ENCODE data around the gene LRRC25. TPM values are rescaled to one million over a fixed set of nuclear protein-coding genes. Genes with fewer than 3 reads are reported as not detected.

Gene LRRC25
- 19.3 TPM for total RNA-seq
- long read RNA-seq, transcript LRRC25-201 (2 exons, 2,415 nt), result major isoform, 76 of 118 reads
- long read RNA-seq, transcript LRRC25-202 (3 exons, 1,924 nt), result minor isoform, 35 of 118 reads
- long read RNA-seq, partial matches to known transcripts, result 0 of 118 reads
- long read RNA-seq, other reads (novel, unspliced or antisense), result 7 of 118 reads

DNA sequence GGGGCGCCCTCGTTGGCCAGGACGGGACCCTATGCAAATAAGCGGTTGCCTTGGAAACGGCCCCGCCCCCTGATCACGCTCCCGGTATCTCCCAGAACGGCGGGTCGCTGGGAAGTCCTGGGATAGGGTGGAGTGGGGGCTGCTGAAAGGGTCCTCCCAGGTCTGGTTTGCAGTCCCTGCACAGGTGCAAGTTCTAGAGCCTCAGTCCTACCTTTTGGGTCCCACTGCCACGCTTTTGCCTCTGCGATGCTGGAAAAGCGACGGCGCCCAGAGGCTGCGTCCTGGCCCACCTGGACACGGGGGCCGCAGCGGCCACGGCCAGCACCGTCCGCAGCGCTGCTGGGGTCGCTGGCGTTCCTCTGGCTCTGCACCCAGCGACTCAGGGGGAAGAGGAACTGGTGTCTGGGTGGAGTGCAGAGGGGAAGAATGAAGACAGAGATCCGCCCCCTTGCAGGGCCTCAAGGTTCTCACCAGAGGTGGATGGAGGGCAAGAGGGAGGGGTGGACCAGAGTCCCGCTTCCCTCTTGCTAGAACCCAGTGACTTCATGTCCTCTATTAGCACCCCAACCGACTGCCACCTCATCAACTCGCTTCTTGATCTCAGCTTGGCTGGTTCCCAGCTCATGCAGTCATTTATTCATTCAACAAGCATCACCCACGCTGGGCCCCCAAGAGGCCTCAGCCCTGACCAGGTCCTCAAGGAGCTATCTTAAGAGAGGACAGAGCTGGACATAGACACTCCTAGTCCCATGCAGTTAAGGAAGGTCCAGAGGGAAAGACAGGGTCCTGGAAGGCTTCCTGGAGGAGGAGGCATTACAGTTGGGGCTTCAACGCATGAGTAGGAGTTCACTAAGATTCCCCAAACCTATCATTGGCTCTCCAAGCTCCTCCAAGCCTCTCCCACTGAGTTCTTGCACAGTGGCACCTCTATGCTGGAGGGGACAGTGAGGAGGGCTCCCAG, at the start of gene LRRC25:
TSS of gene LRRC25 (minus strand) at position 381 of the 961 bp plus-strand sequence. CDS start 659 bp downstream, outside the sequence.
- no peak for DNase-seq (ENCODE audit: low spot score)

DNA sequence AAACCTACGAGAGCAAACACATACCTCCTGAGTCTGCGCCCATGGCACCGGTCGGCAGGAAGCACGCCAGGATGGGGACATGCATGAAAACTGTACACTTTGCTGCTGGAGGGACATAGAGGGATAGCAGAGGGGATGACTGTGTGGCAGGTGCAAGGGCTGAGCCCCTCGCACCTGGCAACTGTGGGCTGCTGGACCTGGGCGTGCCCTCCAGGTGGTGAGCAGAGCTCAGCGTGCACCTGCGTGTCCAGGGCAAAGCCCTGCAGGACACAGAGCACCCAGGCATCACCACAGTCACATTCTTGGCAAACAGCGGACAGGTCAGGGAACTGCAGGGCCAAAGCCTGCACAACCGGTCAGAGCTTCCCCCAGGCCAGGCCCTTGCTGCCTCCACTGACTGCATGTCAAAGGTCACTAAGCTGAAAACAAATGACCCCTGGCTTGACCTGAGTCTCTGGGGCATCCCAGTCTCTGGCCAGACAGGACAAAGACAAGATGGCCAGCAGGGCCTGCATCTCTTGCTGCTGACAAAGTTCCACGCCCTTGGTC, 49.5 kb upstream of the LRRC25 start:
- DNase-seq (ENCODE audit: low spot score), result no peak

DNA sequence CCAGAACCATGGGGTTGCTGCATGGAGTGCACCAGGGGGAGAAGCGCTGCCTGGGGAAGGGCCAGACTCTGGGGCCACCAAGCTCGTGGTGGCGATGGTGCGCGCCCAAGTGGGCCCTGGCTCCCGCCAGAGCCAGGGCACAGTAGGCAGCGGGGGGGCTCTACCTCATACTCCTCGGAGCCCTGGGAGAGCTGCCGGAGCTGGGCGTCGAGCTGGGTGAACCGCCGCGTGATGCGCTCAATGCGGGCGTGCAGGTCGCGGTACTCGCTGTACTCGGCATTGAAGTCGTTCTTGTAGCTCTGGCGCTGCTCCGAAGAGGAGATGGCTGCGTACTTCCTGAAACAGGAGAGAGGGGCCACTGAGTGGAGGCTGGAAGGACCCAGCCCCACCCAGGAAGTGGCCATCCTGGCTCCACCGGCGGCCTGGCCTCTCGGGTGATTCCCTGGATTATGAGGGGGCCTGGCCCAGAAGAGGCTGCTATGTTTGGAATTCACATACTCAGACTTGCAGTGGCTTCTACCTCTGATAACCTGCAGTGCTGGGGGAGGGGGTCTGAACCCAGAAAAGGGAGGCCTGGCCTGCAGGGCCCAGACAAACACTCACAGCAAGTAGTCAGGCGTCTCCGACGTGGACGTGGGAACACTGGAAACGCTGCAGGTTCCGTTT, 48.9 kb upstream of the LRRC25 start:
- no peak for DNase-seq (ENCODE audit: low spot score)

DNA sequence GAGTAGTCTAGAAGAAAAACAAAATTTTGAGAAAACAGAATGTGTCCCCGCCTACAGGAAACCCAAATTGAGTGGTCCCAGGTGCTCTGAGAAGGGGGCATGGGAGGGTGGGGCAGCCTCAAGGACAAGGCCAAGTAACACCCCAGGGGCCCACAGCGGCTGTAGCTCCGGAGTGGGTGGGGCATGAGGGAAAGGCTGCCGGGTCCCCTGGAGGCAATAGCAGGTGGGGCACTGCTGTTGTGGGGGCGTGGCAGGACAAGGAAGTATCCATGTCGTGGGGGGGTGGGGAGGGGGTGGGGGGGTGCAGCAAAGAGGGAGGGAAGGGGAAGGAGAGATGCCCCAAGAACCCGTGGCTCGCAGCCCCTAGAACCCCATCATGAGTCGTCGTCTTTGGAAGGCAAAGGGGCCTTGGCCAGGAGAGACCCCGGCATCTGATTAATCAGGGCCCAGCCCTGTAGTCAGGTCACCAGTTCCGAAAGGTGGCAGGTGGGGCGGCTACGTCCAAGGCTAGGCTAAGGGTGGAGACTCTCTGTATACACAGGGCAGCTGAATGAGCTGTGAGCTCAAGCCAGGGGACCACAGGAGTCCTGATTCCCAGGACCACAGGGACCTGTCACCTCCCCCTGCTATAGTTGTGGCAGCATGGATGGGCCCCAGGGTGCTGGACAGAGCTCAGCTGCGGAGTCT, 48.0 kb upstream of the LRRC25 start:
- DNase-seq (ENCODE audit: low spot score), result no peak

DNA sequence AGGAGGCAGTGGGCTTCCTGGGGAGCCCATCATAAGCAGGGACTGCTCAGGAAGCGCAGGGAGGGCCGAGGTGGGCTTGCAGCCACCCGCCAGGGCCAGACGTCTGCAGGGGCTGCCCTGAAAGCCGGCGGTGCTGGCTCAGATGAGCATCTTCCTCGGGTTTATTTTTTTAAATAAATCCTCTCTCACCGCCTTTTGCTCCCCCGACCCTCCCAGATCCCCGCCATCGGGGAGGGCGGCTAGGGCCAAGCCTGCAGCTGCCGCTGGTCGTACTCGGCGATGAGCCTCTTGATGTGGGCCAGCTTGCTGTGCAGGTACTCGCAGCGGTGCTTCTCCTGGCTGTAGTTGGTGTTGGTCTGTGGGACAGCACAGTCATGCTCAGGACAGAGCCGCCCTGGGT, 47.1 kb upstream of the LRRC25 start:
- no peak for DNase-seq (ENCODE audit: low spot score)

DNA sequence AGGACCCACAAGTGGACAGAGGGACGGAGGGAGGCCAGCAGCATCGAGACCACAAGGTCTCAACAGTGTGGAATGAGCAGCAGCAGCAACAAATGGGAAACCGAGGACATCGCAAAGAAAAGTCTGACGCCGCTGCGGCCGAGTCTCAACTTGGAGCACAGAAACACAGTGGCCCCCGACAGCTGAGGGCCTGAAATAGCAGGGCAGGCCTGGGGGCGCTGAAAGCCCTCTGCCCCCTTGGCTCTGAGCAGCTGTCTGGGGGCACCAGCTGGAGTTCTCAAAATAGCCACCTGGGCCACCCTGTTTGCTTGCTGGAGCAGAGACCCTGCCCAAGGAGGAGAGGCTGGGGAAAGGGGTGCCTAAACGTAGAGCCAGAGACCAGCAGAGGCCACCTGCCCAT, 46.4 kb upstream of the LRRC25 start:
- DNase-seq (ENCODE audit: low spot score), result no peak

DNA sequence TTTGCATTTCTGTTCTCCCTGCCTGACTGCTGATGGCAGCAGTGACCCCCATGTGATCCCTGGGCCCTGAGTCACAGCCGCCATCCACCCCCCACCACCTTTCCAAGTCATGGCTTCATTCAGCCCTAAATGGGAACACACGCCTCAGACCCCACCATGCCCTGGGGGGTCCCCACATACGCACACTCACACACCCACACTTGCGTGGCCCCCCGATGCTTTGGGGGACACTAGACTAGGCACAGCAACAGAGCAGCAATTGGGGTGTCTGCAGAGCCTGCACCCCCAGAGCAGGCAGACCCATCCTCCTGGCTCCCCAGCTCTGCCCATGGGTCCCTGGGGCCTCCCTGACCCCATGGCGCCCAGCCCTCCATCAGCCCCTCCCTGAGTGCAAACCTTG, 46.0 kb upstream of the LRRC25 start:
- no peak for DNase-seq (ENCODE audit: low spot score)

DNA sequence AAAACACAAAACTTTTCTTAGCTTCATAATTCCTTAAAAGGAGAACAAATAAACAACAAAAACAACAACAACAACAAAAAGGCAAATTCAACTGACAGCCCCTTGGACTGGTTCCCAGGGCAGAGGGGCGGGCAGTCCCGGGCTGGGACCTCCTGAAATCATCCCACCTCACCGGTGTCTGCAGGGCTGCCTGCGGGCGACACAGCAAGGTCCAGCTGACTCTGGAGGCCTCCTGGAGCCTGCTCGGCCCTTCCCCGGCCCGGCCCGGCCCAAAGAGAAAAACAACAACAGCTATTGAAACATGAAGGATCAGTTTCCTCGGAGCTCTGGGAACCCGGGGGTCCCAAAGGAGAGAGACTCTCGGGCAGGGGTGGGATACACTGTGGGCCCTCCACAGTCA, 45.5 kb upstream of the LRRC25 start:
- no peak for DNase-seq (ENCODE audit: low spot score)

DNA sequence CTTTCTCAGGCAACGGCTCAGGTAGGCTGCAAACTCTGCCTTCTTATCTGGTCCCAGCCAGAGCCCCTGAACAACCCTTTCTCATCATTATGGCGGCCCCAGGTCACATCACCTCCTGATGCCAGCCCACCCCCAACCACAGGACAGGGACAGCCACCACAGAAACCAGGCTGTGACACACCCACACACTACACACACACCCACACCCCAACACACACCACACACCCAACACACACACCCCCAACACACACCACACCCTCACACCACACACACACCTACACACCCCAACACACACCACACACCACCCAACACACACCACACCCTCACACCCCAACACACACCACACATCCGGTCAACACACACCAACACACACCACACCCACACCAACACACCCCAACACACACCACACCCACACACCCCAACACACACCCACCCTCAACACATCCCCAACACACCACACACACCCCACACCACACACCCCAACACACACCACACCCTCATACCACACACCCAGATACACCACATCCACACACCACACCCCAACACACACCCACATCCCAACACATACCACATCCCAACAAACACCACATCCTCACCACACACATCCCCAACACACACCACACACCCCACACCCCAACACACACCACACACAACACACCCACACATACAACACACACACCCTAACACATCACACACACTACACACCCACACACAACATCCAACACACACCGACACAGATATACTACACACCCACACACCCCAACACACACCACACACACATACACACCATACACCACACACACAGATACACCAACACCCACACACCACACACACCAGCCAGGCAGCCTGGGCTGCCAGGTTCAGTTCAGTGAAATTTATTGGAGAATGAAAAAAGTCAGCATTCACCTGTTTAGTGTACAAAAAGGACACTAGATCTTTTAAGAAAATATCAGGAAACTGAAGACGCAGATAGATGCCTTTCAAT, 44.7 kb upstream of the LRRC25 start:
- DNase-seq (ENCODE audit: low spot score), result no peak

DNA sequence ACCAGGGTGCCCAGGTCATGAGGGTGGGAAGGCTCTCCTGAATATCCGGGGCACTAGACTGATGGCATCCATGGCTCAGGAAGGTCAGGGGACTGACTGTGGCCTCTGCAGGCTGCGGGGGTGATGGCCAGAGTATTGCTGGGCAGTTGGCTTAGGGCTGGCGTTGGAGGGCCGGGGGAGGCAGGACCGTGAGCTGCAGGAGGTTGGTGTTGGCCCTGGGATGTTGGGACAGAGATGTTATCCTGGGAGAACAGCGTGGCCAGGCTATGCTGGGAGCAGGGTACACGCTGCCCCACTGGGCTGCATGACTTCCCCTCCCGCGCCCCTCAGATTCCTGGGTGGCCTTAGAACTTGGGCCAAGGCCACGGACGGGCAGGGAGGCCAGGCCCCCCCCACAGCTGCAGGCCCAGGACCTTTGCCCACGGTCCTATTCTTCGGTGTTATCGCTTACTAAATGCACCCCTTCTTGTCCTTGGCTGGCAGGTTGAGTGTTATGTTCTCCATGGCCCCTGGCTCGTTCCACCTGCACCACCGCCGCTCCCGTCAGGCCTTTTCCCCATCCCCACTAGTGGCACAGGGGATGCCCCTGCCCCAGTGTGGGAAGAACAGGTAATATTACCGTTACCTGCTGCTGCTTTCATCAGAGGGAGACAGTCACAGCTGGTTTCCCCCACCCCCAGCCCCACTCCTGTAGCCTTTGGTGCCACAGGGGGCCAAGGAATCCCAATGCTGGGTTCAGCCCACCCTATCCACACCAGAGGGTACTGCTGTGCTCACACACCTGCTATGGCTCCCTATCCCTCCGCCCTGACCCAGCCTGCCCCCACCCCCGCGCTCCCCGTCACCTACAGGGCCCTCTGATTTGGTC, 43.7 kb upstream of the LRRC25 start:
- no peak for DNase-seq (ENCODE audit: low spot score)

DNA sequence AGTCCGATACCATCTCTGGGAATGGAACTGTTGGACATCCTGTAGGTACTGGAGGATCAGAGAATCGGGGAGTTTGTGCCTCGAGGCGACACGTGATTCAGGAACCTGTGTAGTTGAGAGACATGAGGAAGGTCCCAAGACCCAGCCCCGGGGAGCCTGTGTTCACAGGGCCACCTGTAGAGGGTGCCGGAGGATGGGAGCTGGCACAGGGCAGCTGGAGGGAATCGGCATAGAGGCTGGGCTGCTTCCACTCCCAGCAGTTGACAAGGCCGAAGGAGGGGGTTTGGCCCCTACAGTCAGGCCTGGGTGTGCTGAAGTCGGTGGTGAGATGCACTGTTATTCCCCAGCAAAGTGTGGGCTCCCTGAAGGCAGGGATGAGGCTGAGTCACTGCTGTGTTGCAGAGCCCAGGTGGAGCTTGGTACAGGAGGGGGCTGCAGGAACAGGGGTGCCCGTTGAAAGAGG, 43.0 kb upstream of the LRRC25 start:
- DNase-seq (ENCODE audit: low spot score), result no peak

DNA sequence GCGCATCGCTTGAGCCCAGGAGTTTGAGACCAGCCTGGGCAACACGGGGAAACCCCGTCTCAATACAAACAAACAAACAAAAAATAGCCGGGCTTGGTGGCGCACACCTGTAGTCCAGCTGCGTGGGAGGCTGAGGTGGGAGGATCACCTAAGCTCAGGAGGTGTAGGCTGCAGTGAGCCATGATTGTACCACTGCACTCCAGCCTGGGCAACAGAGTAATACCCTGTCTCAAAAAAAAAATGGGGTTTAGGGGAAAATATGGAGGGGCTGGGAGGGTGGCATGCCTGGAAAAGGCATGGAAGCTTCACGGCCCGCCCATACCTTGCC, 42.5 kb upstream of the LRRC25 start:
- no peak for DNase-seq (ENCODE audit: low spot score)

DNA sequence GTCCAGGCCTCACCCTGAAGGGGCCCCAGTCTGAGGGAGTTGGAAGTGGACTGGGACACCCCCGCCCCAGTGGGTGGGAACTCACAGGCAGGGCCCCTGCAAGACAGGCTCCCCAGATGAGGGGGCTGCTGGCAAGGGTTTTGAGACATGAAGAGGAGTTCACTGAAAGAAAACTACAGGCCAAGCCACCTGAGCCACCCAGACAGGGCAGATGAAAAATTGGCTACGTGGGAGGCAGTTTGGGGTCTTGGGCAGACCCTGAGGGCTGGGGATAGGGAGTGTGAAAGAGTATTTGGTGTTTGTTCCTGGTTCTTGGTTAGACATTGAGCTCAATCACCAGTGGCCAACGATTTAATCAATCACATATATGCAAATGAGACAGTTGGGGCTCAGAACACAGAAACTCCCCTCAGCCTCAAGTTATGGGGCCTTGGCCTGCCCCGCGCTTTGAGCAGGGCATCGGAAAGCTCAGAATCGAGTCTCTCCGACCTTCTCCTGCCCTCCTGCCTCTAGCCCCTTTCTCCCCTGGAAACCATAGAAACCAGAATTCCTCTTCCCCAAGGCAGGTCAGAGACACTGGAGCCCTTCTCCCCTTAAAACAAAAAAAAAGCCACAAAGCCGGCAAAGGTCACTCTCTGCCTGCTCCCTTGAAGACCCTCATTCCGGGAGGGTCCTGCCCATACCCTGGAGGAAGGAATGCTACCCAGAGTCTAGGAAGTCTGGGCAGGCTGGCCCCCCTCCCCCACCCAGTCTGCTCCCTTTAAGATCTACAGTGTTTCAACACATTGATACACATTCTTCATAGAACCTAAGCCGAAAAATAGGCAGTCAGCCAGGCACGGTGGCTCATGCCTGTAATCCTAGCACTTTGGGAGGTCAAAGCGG, 41.8 kb upstream of the LRRC25 start:
- no peak for DNase-seq (ENCODE audit: low spot score)

DNA sequence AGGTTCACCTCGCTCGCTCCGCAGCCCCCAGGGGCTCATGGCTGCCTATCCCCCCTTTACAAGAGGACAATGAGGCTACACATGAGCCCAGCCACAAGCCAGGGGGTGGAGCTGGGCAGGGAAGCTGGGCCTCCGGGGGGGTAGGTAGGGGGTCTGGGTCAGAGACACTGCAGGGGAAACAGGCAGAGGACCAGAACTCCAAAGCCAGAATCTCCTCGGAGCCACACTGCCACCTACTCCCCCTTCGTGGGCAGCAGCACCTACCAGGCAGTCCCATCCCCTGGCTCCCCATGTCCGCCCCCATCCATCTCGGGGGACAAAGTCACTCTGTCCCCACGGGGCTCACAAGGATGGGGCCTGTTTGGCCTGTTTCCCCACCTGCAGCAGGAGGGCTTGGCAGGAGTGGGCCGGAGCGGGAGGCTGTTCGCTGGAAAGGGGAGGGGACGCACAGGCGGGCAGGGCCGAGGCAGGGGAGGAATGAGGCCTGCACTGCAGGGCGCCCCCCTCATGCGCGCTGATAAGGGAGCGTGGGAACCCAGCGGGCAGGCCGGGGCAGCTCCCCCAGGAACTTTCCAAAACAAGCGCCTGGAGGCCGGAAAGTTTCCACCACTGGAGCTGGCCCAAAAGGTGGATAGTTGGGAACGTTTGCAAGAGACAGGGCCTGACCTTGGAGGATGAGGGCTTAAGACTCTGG, 41.1 kb upstream of the LRRC25 start:
- DNase-seq (ENCODE audit: low spot score), result no peak

DNA sequence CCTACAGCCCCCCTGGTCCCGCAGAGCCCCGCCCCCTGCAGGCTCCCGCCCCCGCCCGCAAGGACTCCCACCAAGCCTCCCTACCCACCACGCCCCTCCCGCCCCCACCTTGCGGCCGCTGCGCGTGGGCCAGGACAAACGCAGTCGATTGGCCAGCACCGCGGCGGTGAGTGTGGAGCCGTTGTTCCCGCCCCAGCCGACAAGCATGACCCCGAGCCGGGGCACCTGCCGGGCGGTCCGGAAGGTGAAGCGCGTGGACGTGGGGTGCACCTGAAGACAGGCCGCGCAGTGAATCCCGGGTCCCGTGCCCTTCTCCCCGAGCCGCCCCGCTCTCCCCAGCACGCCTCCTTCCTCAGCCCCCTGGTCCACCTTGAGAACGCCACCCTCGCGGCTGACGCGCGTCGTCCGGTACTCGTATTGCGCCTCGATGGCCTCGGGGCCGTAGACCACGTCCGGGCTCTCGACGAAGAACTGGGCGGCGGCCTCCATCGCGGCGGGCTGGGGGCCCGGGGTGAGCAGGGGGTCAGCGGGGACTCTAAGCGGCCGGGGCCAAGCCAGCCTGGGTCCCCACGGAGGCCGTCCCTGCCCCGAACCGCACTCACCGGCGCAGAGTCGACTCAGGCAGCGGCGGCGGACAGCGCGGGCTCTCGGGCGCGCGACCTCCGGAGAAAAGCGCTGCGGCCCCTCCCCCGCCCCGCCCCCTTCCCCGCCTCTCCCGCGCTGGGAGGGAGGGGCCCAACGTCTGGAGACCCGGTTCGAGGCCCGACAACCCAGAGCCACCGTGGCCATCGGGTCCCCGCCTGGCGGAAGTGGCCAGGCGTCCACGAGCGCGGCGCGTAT, 40.3 kb upstream of the LRRC25 start, which contains the start of gene ISYNA1:
TSS of gene ISYNA1 (minus strand) at position 643 of the 840 bp plus-strand sequence. CDS start at position 489, 154 bp downstream.
- DNase-seq (ENCODE audit: low spot score), result no peak
